HepG2 (cell line): ENCODE measurements around the gene ZFPL1. TPM values are rescaled to one million over a fixed set of nuclear protein-coding genes. Genes with fewer than 3 reads are reported as not detected.

Experiments used
- ETV5 ChIP-seq: IDR thresholded peaks from 2 replicates; pipeline ENCODE4 v1.6.1; 2018; ENCODE audit warnings: missing biosample characterization, missing genetic modification reagents, inconsistent platforms, borderline replicate concordance
- HOXD1 ChIP-seq: sonication (generic); formaldehyde crosslinking; IDR thresholded peaks from 2 replicates; pipeline ENCODE4 v1.5.0; 2020; ENCODE audit warnings: missing genetic modification reagents
- JDP2 ChIP-seq: sonication (generic); formaldehyde crosslinking; IDR thresholded peaks from 2 replicates; pipeline ENCODE4 v1.8.1; 2022; ENCODE audit warnings: missing genetic modification reagents, borderline replicate concordance
- MAFK ChIP-seq, 2 experiments: IDR thresholded peaks in 1 of 2; conservative IDR thresholded peaks in 1 of 2; 2 replicates each; pipeline ENCODE4 v1.6.1; 2011; ENCODE audit warnings: improper control_type of control experiment in 2 of 2, low read length in 2 of 2
- TP53 ChIP-seq: sonication (generic); formaldehyde crosslinking; conservative IDR thresholded peaks from 2 replicates; pipeline ENCODE4 v1.4.0; 2020; ENCODE audit warnings: missing genetic modification reagents
- U2AF2 ChIP-seq: fragments of 200-400 bp; formaldehyde crosslinking; IDR thresholded peaks from 2 replicates; pipeline ENCODE4 v1.6.1; 2017; ENCODE audit warnings: low read depth, mild to moderate bottlenecking, low read length
- YEATS4 ChIP-seq: sonication (generic); formaldehyde crosslinking; IDR thresholded peaks from 2 replicates; pipeline ENCODE4 v1.4.0; 2020; ENCODE audit warnings: missing genetic modification reagents, borderline replicate concordance
- ZC3H13 ChIP-seq: sonication (generic); formaldehyde crosslinking; IDR thresholded peaks from 2 replicates; pipeline ENCODE4 v1.8.1; 2023; ENCODE audit warnings: mild to moderate bottlenecking, missing genetic modification reagents, moderate library complexity
- ZNF296 ChIP-seq: sonication (generic); formaldehyde crosslinking; conservative IDR thresholded peaks from 2 replicates; pipeline ENCODE4 v1.5.0; 2020; ENCODE audit warnings: mild to moderate bottlenecking, missing genetic modification reagents
- ZNF3 ChIP-seq: IDR thresholded peaks from 2 replicates; pipeline ENCODE4 v1.7.0; 2017; ENCODE audit warnings: inconsistent platforms
- ZNF441 ChIP-seq: sonication (generic); formaldehyde crosslinking; IDR thresholded peaks from 2 replicates; pipeline ENCODE4 v1.7.0; 2021; ENCODE audit warnings: missing genetic modification reagents, borderline replicate concordance
- polyA plus RNA-seq, 8 experiments: library from polyadenylated mRNA; depleted of rRNA in 3 of 8; stranded (reverse) in 7 of 8; unstranded in 1 of 8; fragments of >200 nt; fragmentation: Illumina TruSeq in 4 of 8; extraction: Trizol in 4 of 8; gene quantifications; 2 replicates each; pipeline versions ENCODE4 v1.2.1 to v1.2.3, GENCODE V29; 2011 to 2016; ENCODE audit warnings: low read depth in 4 of 8, missing spikeins in 1 of 8, mixed read lengths in 1 of 8; ENCODE audit not compliant: insufficient read depth in 1 of 8
- total RNA-seq, 5 experiments: library from RNA; depleted of rRNA; stranded (reverse); fragments of >200 nt; fragmentation: Illumina TruSeq; extraction: Trizol; gene quantifications; 2 replicates each; pipeline ENCODE4 v1.2.3, GENCODE V29; 2016; ENCODE audit warnings: low read depth in 1 of 5
- TF ChIP-seq, protein P1 (sequence below): sonication (generic); formaldehyde crosslinking; IDR thresholded peaks from 2 replicates; pipeline ENCODE4 v1.5.0; 2020; ENCODE audit warnings: missing genetic modification reagents
- TF ChIP-seq, protein P2 (sequence below): sonication (generic); formaldehyde crosslinking; IDR thresholded peaks from 2 replicates; pipeline ENCODE4 v1.4.0; 2020; ENCODE audit warnings: mild to moderate bottlenecking, missing genetic modification reagents
- TF ChIP-seq, protein P3 (sequence below): sonication (generic); formaldehyde crosslinking; IDR thresholded peaks from 2 replicates; pipeline ENCODE4; 2020; ENCODE audit warnings: missing genetic modification reagents, mild to moderate bottlenecking, borderline replicate concordance
- TF ChIP-seq, protein P4 (sequence below): sonication (generic); formaldehyde crosslinking; IDR thresholded peaks from 2 replicates; pipeline ENCODE4 v1.5.0; 2020; ENCODE audit warnings: mild to moderate bottlenecking, missing genetic modification reagents
- TF ChIP-seq, protein P5 (sequence below): sonication (generic); formaldehyde crosslinking; IDR thresholded peaks from 2 replicates; pipeline ENCODE4 v1.5.1; 2020; ENCODE audit warnings: mild to moderate bottlenecking, missing genetic modification reagents, borderline replicate concordance

Gene ZFPL1
- total and polyA plus RNA-seq, 2 of the 13 experiments (the other 11 are each of a cell fraction or from before 2014, with no cell fraction given), result 32.2 to 56.0 TPM

DNA sequence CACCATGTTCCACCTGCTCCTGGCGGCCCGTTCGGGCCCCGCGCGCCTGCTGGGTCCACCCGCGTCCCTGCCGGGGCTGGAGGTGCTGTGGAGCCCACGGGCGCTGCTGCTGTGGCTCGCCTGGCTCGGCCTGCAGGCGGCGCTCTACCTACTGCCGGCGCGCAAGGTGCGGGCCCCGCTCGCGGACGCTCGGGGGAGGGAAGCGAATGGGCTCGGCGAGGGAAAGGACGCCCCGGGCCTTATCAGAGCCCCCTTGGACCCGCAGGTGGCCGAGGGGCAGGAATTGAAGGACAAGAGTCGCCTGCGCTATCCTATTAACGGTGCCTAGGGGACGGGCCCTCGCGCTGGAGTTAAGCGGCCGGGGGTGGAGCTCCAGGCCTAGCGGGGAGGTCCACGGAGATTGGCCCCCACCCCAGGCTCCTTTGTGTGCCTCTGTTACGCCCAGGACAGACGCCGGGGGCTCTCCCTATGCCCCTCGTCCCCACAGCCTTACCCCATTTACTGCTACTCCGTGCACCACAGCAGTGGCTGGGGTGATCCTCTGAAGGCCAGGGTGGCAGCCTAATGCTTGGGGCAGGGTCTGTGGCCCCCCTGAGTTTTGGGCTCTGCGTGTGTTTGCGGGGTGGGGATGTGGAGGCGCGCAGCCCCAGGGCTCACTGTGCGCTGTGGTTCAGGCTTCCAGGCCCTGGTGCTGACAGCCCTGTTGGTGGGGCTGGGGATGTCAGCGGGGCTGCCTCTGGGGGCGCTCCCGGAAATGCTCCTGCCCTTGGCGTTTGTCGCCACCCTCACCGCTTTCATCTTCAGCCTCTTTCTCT lies 28.7 kb downstream of the ZFPL1 start (continued):
- TF ChIP-seq ZC3H13 (CRISPR knock-in tag) (peak; percentile 61; the same call in 1 of the 2 replicates), TP53 (CRISPR knock-in tag) (no peak), ZNF296 (CRISPR knock-in tag) (no peak), JDP2 (CRISPR knock-in tag) (no peak), ETV5 (CRISPR knock-in tag) (peak; percentile 50; the same call in 1 of the 2 replicates), MAFK (conservative IDR thresholded peaks at IDR 0.05 in 1 of 2, IDR thresholded peaks at IDR 0.05 in 1 of 2; ENCODE audit: low read length in 2 of 2) (no peak), YEATS4 (CRISPR knock-in tag) (peak; percentile 65), ZNF3 (CRISPR knock-in tag) (no peak), HOXD1 (CRISPR knock-in tag) (0 out of 2 replicates have a peak, but pooled peaks have one; percentile 18), U2AF2 (no peak), ZNF441 (CRISPR knock-in tag) (no peak)
- TF ChIP-seq, protein P1, sequence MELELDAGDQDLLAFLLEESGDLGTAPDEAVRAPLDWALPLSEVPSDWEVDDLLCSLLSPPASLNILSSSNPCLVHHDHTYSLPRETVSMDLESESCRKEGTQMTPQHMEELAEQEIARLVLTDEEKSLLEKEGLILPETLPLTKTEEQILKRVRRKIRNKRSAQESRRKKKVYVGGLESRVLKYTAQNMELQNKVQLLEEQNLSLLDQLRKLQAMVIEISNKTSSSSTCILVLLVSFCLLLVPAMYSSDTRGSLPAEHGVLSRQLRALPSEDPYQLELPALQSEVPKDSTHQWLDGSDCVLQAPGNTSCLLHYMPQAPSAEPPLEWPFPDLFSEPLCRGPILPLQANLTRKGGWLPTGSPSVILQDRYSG (CRISPR knock-in tag), result no peak
- TF ChIP-seq, protein P2, sequence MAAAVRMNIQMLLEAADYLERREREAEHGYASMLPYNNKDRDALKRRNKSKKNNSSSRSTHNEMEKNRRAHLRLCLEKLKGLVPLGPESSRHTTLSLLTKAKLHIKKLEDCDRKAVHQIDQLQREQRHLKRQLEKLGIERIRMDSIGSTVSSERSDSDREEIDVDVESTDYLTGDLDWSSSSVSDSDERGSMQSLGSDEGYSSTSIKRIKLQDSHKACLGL (CRISPR knock-in tag), result peak; percentile 41; the same call in 1 of the 2 replicates
- TF ChIP-seq, protein P3, sequence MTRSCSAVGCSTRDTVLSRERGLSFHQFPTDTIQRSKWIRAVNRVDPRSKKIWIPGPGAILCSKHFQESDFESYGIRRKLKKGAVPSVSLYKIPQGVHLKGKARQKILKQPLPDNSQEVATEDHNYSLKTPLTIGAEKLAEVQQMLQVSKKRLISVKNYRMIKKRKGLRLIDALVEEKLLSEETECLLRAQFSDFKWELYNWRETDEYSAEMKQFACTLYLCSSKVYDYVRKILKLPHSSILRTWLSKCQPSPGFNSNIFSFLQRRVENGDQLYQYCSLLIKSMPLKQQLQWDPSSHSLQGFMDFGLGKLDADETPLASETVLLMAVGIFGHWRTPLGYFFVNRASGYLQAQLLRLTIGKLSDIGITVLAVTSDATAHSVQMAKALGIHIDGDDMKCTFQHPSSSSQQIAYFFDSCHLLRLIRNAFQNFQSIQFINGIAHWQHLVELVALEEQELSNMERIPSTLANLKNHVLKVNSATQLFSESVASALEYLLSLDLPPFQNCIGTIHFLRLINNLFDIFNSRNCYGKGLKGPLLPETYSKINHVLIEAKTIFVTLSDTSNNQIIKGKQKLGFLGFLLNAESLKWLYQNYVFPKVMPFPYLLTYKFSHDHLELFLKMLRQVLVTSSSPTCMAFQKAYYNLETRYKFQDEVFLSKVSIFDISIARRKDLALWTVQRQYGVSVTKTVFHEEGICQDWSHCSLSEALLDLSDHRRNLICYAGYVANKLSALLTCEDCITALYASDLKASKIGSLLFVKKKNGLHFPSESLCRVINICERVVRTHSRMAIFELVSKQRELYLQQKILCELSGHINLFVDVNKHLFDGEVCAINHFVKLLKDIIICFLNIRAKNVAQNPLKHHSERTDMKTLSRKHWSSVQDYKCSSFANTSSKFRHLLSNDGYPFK (CRISPR knock-in tag), result no peak
- TF ChIP-seq, protein P4, sequence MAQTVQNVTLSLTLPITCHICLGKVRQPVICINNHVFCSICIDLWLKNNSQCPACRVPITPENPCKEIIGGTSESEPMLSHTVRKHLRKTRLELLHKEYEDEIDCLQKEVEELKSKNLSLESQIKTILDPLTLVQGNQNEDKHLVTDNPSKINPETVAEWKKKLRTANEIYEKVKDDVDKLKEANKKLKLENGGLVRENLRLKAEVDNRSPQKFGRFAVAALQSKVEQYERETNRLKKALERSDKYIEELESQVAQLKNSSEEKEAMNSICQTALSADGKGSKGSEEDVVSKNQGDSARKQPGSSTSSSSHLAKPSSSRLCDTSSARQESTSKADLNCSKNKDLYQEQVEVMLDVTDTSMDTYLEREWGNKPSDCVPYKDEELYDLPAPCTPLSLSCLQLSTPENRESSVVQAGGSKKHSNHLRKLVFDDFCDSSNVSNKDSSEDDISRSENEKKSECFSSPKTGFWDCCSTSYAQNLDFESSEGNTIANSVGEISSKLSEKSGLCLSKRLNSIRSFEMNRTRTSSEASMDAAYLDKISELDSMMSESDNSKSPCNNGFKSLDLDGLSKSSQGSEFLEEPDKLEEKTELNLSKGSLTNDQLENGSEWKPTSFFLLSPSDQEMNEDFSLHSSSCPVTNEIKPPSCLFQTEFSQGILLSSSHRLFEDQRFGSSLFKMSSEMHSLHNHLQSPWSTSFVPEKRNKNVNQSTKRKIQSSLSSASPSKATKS (CRISPR knock-in tag), result no peak
- TF ChIP-seq, protein P5, sequence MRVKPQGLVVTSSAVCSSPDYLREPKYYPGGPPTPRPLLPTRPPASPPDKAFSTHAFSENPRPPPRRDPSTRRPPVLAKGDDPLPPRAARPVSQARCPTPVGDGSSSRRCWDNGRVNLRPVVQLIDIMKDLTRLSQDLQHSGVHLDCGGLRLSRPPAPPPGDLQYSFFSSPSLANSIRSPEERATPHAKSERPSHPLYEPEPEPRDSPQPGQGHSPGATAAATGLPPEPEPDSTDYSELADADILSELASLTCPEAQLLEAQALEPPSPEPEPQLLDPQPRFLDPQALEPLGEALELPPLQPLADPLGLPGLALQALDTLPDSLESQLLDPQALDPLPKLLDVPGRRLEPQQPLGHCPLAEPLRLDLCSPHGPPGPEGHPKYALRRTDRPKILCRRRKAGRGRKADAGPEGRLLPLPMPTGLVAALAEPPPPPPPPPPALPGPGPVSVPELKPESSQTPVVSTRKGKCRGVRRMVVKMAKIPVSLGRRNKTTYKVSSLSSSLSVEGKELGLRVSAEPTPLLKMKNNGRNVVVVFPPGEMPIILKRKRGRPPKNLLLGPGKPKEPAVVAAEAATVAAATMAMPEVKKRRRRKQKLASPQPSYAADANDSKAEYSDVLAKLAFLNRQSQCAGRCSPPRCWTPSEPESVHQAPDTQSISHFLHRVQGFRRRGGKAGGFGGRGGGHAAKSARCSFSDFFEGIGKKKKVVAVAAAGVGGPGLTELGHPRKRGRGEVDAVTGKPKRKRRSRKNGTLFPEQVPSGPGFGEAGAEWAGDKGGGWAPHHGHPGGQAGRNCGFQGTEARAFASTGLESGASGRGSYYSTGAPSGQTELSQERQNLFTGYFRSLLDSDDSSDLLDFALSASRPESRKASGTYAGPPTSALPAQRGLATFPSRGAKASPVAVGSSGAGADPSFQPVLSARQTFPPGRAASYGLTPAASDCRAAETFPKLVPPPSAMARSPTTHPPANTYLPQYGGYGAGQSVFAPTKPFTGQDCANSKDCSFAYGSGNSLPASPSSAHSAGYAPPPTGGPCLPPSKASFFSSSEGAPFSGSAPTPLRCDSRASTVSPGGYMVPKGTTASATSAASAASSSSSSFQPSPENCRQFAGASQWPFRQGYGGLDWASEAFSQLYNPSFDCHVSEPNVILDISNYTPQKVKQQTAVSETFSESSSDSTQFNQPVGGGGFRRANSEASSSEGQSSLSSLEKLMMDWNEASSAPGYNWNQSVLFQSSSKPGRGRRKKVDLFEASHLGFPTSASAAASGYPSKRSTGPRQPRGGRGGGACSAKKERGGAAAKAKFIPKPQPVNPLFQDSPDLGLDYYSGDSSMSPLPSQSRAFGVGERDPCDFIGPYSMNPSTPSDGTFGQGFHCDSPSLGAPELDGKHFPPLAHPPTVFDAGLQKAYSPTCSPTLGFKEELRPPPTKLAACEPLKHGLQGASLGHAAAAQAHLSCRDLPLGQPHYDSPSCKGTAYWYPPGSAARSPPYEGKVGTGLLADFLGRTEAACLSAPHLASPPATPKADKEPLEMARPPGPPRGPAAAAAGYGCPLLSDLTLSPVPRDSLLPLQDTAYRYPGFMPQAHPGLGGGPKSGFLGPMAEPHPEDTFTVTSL (CRISPR knock-in tag), result no peak
